Fibroblast of lung (primary cell): Measurements from ENCODE around the gene CCDC12. TPM values are rescaled to one million over a fixed set of nuclear protein-coding genes. Genes with fewer than 3 reads are reported as not detected.

Experiments
- DNase-seq, 2 donors: peaks; one replicate each; pipeline versions ENCODE4 v3.0.0 to v3.0.0-alpha.2; 2010; ENCODE audit warnings: low read depth in 2 of 2
- H2AFZ ChIP-seq: 2 replicates; pipeline ENCODE4 v1.5.1; 2012; ENCODE audit warnings: low read length, control low read depth, inconsistent platforms
- H3K27ac ChIP-seq: 2 replicates; pipeline ENCODE4 v1.5.1; 2011; ENCODE audit warnings: low read length, control low read depth; ENCODE audit not compliant: insufficient read depth
- H3K27me3 ChIP-seq: 2 replicates; pipeline ENCODE4 v1.5.1; 2011; ENCODE audit warnings: mild to moderate bottlenecking, low read length; ENCODE audit not compliant: control insufficient read depth, insufficient read depth
- H3K36me3 ChIP-seq: 2 replicates; pipeline ENCODE4 v1.5.1; 2011; ENCODE audit warnings: low read length; ENCODE audit not compliant: control insufficient read depth, insufficient read depth
- H3K4me1 ChIP-seq: 2 replicates; pipeline ENCODE4 v1.5.1; 2011; ENCODE audit warnings: low read length; ENCODE audit not compliant: control insufficient read depth, insufficient read depth; ENCODE audit errors: extremely low read depth
- H3K4me2 ChIP-seq: 2 replicates; pipeline ENCODE4 v1.5.1; 2011; ENCODE audit warnings: low read length, control low read depth; ENCODE audit not compliant: insufficient read depth; ENCODE audit errors: extremely low read depth
- H3K4me3 ChIP-seq, 4 experiments: fragments of 200-600 bp in 1 of 4; sonication (generic) in 1 of 4; replicated peaks in 1 of 4; 2 replicates each; pipeline ENCODE4 v1.5.1; 2011 to 2016; ENCODE audit warnings: low read length in 4 of 4, low read depth in 3 of 4, mild to moderate bottlenecking in 3 of 4, control low read depth in 2 of 4, inconsistent platforms in 1 of 4, mixed read lengths in 1 of 4; ENCODE audit not compliant: insufficient read depth in 1 of 4; ENCODE audit errors: control extremely low read depth in 1 of 4
- H3K79me2 ChIP-seq: 2 replicates; pipeline ENCODE4 v1.5.1; 2012; ENCODE audit warnings: mild to moderate bottlenecking, low read length, inconsistent platforms; ENCODE audit not compliant: control insufficient read depth, insufficient read depth
- H3K9ac ChIP-seq: 2 replicates; pipeline ENCODE4 v1.5.1; 2011; ENCODE audit warnings: mild to moderate bottlenecking, low read length, control low read depth; ENCODE audit not compliant: insufficient read depth
- H3K9me3 ChIP-seq: 2 replicates; pipeline ENCODE4 v1.5.1; 2012; ENCODE audit warnings: low read depth, low read length; ENCODE audit not compliant: control insufficient read depth, insufficient read depth
- H4K20me1 ChIP-seq: 2 replicates; pipeline ENCODE4 v1.5.1; 2011; ENCODE audit warnings: low read length; ENCODE audit not compliant: control insufficient read depth, insufficient read depth; ENCODE audit errors: extremely low read depth
- CTCF ChIP-seq, 2 donors: IDR thresholded peaks in 1 of 2; conservative IDR thresholded peaks in 1 of 2; 1 replicate in 1 of 2; 2 replicates in 1 of 2; pipeline ENCODE4 v1.5.1; 2011 to 2012; ENCODE audit warnings: low read length in 2 of 2, control low read depth in 1 of 2, inconsistent platforms in 1 of 2, low read depth in 1 of 2, mild to moderate bottlenecking in 1 of 2
- EZH2 ChIP-seq: IDR thresholded peaks from 2 replicates; pipeline ENCODE4 v1.5.1; 2012; ENCODE audit warnings: low read length, control low read depth, mild to moderate bottlenecking; ENCODE audit errors: missing control alignments
- polyA plus RNA-seq, 2 donors: library from polyadenylated mRNA; depleted of rRNA in 1 of 2; stranded (reverse) in 1 of 2; unstranded in 1 of 2; fragments of >200 nt; gene quantifications; 2 replicates each; pipeline ENCODE4 v1.2.1, GENCODE V29; 2011 to 2012; ENCODE audit warnings: missing spikeins in 1 of 2
- total RNA-seq: library from RNA; depleted of rRNA; stranded (reverse); fragments of >200 nt; gene quantifications from 2 replicates; pipeline ENCODE4 v1.2.1, GENCODE V29; 2014

Gene CCDC12
- total and polyA plus RNA-seq, 2 donors (not counting 1 experiment from before 2014, with no cell fraction given): 28.0 to 29.2 TPM

- DNase-seq: no peak
These were observed 54.7 kb downstream of the CCDC12 start for GRCh38 chr3:46921871-46922271.

GRCh38 chr3:46921041-46921440, 55.5 kb downstream of the CCDC12 start:
- peaks cover 29% of the 10 kb centered on the region for H3K36me3 ChIP-seq
- peaks cover 2% of the 10 kb centered on the region for H3K79me2 ChIP-seq
- no peak overlapping the region for H3K4me3 ChIP-seq
- no peak overlapping the region for H3K4me2 ChIP-seq
- no peak overlapping the region for H3K9ac ChIP-seq
- peaks cover 1% of the 10 kb centered on the region for H3K9me3 ChIP-seq
- H4K20me1 ChIP-seq: no peaks in the 10 kb centered on the region
- H3K27ac ChIP-seq: no peak overlapping the region
- H3K27me3 ChIP-seq: no peaks in the 10 kb centered on the region
- H2AFZ ChIP-seq: no peak overlapping the region
- H3K4me1 ChIP-seq: no peaks in the 10 kb centered on the region
- TF ChIP-seq CTCF (conservative IDR thresholded peaks at IDR 0.05 in 1 of 2, IDR thresholded peaks at IDR 0.05 in 1 of 2; ENCODE audit: low read depth in 1 of 2, low read length in 2 of 2) (no peak), EZH2 (no peak)
- DNase-seq: no peak

More at GRCh38 chr3:46921871-46922271, 54.7 kb downstream of the CCDC12 start:
- TF ChIP-seq EZH2 (no peak), CTCF (conservative IDR thresholded peaks at IDR 0.05 in 1 of 2, IDR thresholded peaks at IDR 0.05 in 1 of 2; ENCODE audit: low read depth in 1 of 2, low read length in 2 of 2) (no peak)
- H3K27ac ChIP-seq: no peak overlapping the region
- H3K27me3 ChIP-seq: no peaks in the 10 kb centered on the region
- H3K4me1 ChIP-seq: peaks cover 3% of the 10 kb centered on the region
- peaks cover 2% of the 10 kb centered on the region for H3K79me2 ChIP-seq
- H3K4me3 ChIP-seq: no peak overlapping the region
- no peak overlapping the region for H3K4me2 ChIP-seq
- H3K36me3 ChIP-seq: peaks cover 32% of the 10 kb centered on the region
- H4K20me1 ChIP-seq: no peaks in the 10 kb centered on the region
- H3K9ac ChIP-seq: no peak overlapping the region
- H3K9me3 ChIP-seq: peaks cover 1% of the 10 kb centered on the region
- H2AFZ ChIP-seq: no peak overlapping the region

GRCh38 chr3:46918634-46919033, 57.9 kb downstream of the CCDC12 start:
- peaks cover 23% of the 10 kb centered on the region for H3K36me3 ChIP-seq

More at GRCh38 chr3:46918634-46919033, 57.9 kb downstream of the CCDC12 start:
- TF ChIP-seq EZH2 (no peak), CTCF (conservative IDR thresholded peaks at IDR 0.05 in 1 of 2, IDR thresholded peaks at IDR 0.05 in 1 of 2; ENCODE audit: low read depth in 1 of 2, low read length in 2 of 2) (no peak)
- no peak overlapping the region for H3K27ac ChIP-seq
- H3K4me3 ChIP-seq: no peak overlapping the region
- H4K20me1 ChIP-seq: no peaks in the 10 kb centered on the region
- no peak overlapping the region for H3K4me2 ChIP-seq
- peaks cover 1% of the 10 kb centered on the region for H3K9me3 ChIP-seq
- no peaks in the 10 kb centered on the region for H3K27me3 ChIP-seq
- no peak for DNase-seq
- no peak overlapping the region for H3K9ac ChIP-seq
- H3K79me2 ChIP-seq: no peaks in the 10 kb centered on the region
- H3K4me1 ChIP-seq: peaks cover 5% of the 10 kb centered on the region
- H2AFZ ChIP-seq: no peak overlapping the region
